Gastrocnemius medialis (tissue), 4 donors: ENCODE data around the gene PGS1.

Source experiments
- POLR2A ChIP-seq, 2 donors: fragments of 450-650 bp; IDR thresholded peaks; one replicate each; pipeline ENCODE4 v1.6.1; 2017; ENCODE audit warnings: antibody characterized with exemption in 2 of 2, mild to moderate bottlenecking in 2 of 2, moderate library complexity in 2 of 2
- TF ChIP-seq, protein P1 (sequence below), 5 experiments: fragments of 450-650 bp in 3 of 5; fragments of 200-600 bp in 2 of 5; sonication (generic) in 2 of 5; IDR thresholded peaks in 4 of 5; conservative IDR thresholded peaks in 1 of 5; 1 replicate in 4 of 5; 2 replicates in 1 of 5; pipeline ENCODE4 v1.5.1; 2016 to 2019; ENCODE audit warnings: antibody characterized with exemption in 5 of 5, mild to moderate bottlenecking in 3 of 5, moderate library complexity in 3 of 5

DNA sequence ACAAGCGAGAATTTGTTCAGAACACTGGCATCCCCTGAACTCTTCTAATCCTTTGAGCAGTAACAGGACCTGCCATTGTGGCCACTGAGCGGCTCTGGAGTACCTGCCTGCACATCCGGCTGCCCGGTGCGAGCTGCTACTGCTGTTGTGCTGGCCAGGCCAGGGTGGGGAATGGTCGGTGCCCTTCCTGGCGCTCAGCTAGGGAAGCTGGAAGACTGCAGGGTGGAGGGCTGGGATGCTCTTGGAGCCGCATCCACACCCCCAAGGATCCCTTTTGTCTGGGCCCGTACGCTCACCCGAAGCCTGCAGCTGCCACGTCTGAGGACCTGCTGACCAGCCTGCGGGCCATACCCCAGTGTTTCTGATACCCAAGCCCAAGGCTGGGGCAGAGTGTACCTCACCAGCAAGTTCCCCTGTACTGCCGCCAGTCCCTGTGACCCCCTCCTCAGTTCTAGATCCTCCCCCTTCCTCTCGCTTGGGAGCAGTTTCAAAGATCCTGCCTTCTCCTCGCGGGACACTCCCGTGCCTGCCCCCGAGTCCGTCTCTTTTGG, 49.7 kb downstream of the PGS1 start:
- TF ChIP-seq, protein P1, sequence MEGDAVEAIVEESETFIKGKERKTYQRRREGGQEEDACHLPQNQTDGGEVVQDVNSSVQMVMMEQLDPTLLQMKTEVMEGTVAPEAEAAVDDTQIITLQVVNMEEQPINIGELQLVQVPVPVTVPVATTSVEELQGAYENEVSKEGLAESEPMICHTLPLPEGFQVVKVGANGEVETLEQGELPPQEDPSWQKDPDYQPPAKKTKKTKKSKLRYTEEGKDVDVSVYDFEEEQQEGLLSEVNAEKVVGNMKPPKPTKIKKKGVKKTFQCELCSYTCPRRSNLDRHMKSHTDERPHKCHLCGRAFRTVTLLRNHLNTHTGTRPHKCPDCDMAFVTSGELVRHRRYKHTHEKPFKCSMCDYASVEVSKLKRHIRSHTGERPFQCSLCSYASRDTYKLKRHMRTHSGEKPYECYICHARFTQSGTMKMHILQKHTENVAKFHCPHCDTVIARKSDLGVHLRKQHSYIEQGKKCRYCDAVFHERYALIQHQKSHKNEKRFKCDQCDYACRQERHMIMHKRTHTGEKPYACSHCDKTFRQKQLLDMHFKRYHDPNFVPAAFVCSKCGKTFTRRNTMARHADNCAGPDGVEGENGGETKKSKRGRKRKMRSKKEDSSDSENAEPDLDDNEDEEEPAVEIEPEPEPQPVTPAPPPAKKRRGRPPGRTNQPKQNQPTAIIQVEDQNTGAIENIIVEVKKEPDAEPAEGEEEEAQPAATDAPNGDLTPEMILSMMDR (IDR thresholded peaks at IDR 0.05 in 4 of 5, conservative IDR thresholded peaks at IDR 0.05 in 1 of 5) = no peak
- TF ChIP-seq POLR2A (IDR thresholded peaks at IDR 0.05) = no peak
